G401 (cell line): ENCODE results near the gene NEK8. TPM values are rescaled to one million over a fixed set of nuclear protein-coding genes. Genes with fewer than 3 reads are reported as not detected.
A peak's percentile ranks its signal among the peaks of the same experiment; 100 is the strongest.

Experiments
- DNase-seq: peaks from one replicate; pipeline ENCODE4 v3.0.0-alpha.2; 2015; ENCODE audit warnings: low spot score
- in situ Hi-C: cut with HindIII; loops from 2 replicates; pipeline ENCODE4 v1.10.0; 2016; ENCODE audit warnings: low sequenced_read_pairs, mixed read lengths
- total RNA-seq: library from RNA; depleted of rRNA; stranded (reverse); fragments of >200 nt; shearing (Covaris generic); gene quantifications from 2 replicates; pipeline ENCODE4 v1.2.3, GENCODE V29; 2014; rRNA removed

NEK8 gene
- 10.2 and 15.1 TPM in 2 replicates for total RNA-seq

- in situ Hi-C loops: no loop called here
- peak; percentile 89 for DNase-seq
These were observed at the start of gene NEK8 for GRCh38 chr17:28728364-28729200. Gene NEK8 (plus strand): TSS chr17:28728788. CDS start chr17:28728814, 26 bp downstream.

GRCh38 chr17:28682655-28683054, 45.9 kb upstream of the NEK8 start:
- DNase-seq: no peak
- in situ Hi-C loops: no loop called here

- DNase-seq: peak; percentile 57
- in situ Hi-C loops: no loop called here
These were observed 43.6 kb upstream of the NEK8 start for GRCh38 chr17:28684963-28685362.

GRCh38 chr17:28685366-28685765, 43.2 kb upstream of the NEK8 start:
- no peak for DNase-seq
- in situ Hi-C loops: no loop called here

GRCh38 chr17:28686296-28686695, 42.3 kb upstream of the NEK8 start:
- in situ Hi-C loops: no loop called here

GRCh38 chr17:28688481-28688880, 40.1 kb upstream of the NEK8 start:
- DNase-seq: no peak
- in situ Hi-C loops: no loop called here

More at GRCh38 chr17:28686296-28686695, 42.3 kb upstream of the NEK8 start:
- peak; percentile 37 for DNase-seq

- no peak for DNase-seq
- in situ Hi-C loops: no loop called here
These were observed 39.6 kb upstream of the NEK8 start for GRCh38 chr17:28689011-28689410.

GRCh38 chr17:28693869-28694268, 34.7 kb upstream of the NEK8 start:
- in situ Hi-C loops: no loop called here
- peak; percentile 21 for DNase-seq

- DNase-seq: no peak
- in situ Hi-C loops: no loop called here
These were observed 30.2 kb upstream of the NEK8 start for GRCh38 chr17:28698253-28698941.

GRCh38 chr17:28700278-28700677, 28.3 kb upstream of the NEK8 start:
- no peak for DNase-seq
- in situ Hi-C loops: no loop called here

GRCh38 chr17:28700830-28701492, 27.6 kb upstream of the NEK8 start:
- no peak for DNase-seq
- in situ Hi-C loops: no loop called here

- in situ Hi-C loops: no loop called here
- peak; percentile 41 for DNase-seq
These were observed 26.4 kb upstream of the NEK8 start for GRCh38 chr17:28702026-28702751.

GRCh38 chr17:28702752-28703150, 25.8 kb upstream of the NEK8 start:
- DNase-seq: no peak
- in situ Hi-C loops: no loop called here

- in situ Hi-C loops: no loop called here
- DNase-seq: no peak
These were observed 24.9 kb upstream of the NEK8 start for GRCh38 chr17:28703552-28704218.

GRCh38 chr17:28704219-28704858, 24.2 kb upstream of the NEK8 start:
- in situ Hi-C loops: no loop called here
- no peak for DNase-seq

- in situ Hi-C loops: no loop called here
- DNase-seq: no peak
These were observed 23.4 kb upstream of the NEK8 start for GRCh38 chr17:28705074-28705659.

GRCh38 chr17:28705728-28706334, 22.8 kb upstream of the NEK8 start:
- in situ Hi-C loops: no loop called here

More at GRCh38 chr17:28705728-28706334, 22.8 kb upstream of the NEK8 start:
- no peak for DNase-seq
